Esophagus muscularis mucosa (tissue), 4 donors: Measurements from ENCODE around the gene APPL2. TPM values are rescaled to one million over a fixed set of nuclear protein-coding genes. Genes with fewer than 3 reads are reported as not detected.

Source experiments
- DNase-seq: peaks from one replicate; pipeline ENCODE4 v3.0.0-alpha.2; 2017; ENCODE audit errors: extremely low spot score
- H3K27ac ChIP-seq, 4 donors: fragments of 200-600 bp; sonication (generic); replicated peaks in 1 of 4; 1 replicate in 3 of 4; 2 replicates in 1 of 4; pipeline ENCODE4 v1.5.1; 2016 to 2019; ENCODE audit warnings: mild to moderate bottlenecking in 1 of 4
- H3K27me3 ChIP-seq, 4 donors: fragments of 200-600 bp; sonication (generic); one replicate each; pipeline versions ENCODE4 v1.5.1 to v1.6.0; 2016 to 2019
- H3K36me3 ChIP-seq, 4 donors: fragments of 200-600 bp; sonication (generic); one replicate each; pipeline ENCODE4 v1.5.1; 2016 to 2019
- H3K4me1 ChIP-seq, 4 donors: fragments of 200-600 bp; sonication (generic); one replicate each; pipeline ENCODE4 v1.5.1; 2016 to 2019
- H3K4me3 ChIP-seq, 4 donors: fragments of 200-600 bp; sonication (generic); 1 replicate in 2 of 4; 2 replicates in 2 of 4; pipeline ENCODE4 v1.5.1; 2016 to 2019; ENCODE audit warnings: mild to moderate bottlenecking in 4 of 4, moderate library complexity in 1 of 4
- H3K9me3 ChIP-seq, 4 donors: fragments of 200-600 bp; sonication (generic); 1 replicate in 3 of 4; 2 replicates in 1 of 4; pipeline ENCODE4 v1.5.1; 2016 to 2019
- EP300 ChIP-seq: sonication (generic); formaldehyde crosslinking; IDR thresholded peaks from one replicate; pipeline ENCODE4 v1.6.1; 2017; ENCODE audit warnings: antibody characterized with exemption
- POLR2A ChIP-seq: fragments of 450-650 bp; IDR thresholded peaks from one replicate; pipeline ENCODE4 v1.6.1; 2017; ENCODE audit warnings: antibody characterized with exemption, moderate library complexity, mild to moderate bottlenecking, low read depth
- POLR2AphosphoS5 ChIP-seq, 2 donors: sonication (generic); formaldehyde crosslinking; IDR thresholded peaks; one replicate each; pipeline ENCODE4 v1.6.1; 2017; ENCODE audit warnings: antibody characterized with exemption in 2 of 2
- WGBS: methylation state at CpG from one replicate; pipeline ENCODE4 v1.1.5; 2018; 5-methylcytosine and 5-hydroxymethylcytosine counted together
- intact Hi-C: fragments of 100-400 bp; cut with DNase I; formaldehyde crosslinking; loops from one replicate; pipeline ENCODE4 v1.15.1; 2023
- total RNA-seq, 4 donors: library from RNA; depleted of rRNA; stranded (reverse); fragments of >200 nt; gene quantifications; one replicate each; pipeline versions ENCODE4 v1.1.0 to v1.2.1, GENCODE V29; 2016
- TF ChIP-seq, protein P1 (sequence below), 3 experiments: fragments of 200-600 bp in 2 of 3; fragments of 450-650 bp in 1 of 3; sonication (generic) in 2 of 3; IDR thresholded peaks; one replicate each; pipeline ENCODE4 v1.5.1; 2017 to 2019; ENCODE audit warnings: antibody characterized with exemption in 3 of 3, mild to moderate bottlenecking in 2 of 3, moderate library complexity in 1 of 3

The APPL2 gene
- total RNA-seq, 4 donors from 2014 or later: 16.6 to 30.0 (median 23.3) TPM

DNA sequence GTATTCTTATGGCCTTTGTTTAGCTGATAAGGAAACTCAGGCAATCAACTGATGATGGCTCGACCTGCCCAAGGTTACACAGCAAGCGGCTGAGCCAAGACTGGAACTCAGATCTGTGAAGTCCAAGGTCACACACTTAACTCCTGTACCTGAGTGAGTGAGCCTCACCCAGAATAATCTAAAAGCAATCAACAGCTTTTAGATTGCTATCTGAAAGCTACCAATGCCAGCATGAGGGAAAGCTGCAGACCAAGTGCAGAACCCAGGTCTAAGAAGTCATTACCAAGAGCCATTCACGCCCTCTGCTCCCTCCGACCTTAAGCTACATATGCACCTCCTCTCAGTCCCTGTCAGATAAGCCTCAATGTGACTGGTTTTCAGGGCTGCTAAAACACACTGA lies 12.1 kb downstream of the APPL2 start:
- Histone ChIP-seq H3K27me3 (no peaks in the 10 kb centered on the region), H3K4me1 (peaks cover 41 to 71% (median 60%) of the 10 kb centered on the region in 4 donors), H3K36me3 (peaks cover 4 to 50% (median 38%) of the 10 kb centered on the region in 4 donors), H3K4me3 (no peak overlapping the region), H3K27ac (no peak overlapping the region), H3K9me3 (no peaks in the 10 kb centered on the region)
- 89% methylated on average over 4 of the region's 4 CpGs for WGBS
- TF ChIP-seq, protein P1, sequence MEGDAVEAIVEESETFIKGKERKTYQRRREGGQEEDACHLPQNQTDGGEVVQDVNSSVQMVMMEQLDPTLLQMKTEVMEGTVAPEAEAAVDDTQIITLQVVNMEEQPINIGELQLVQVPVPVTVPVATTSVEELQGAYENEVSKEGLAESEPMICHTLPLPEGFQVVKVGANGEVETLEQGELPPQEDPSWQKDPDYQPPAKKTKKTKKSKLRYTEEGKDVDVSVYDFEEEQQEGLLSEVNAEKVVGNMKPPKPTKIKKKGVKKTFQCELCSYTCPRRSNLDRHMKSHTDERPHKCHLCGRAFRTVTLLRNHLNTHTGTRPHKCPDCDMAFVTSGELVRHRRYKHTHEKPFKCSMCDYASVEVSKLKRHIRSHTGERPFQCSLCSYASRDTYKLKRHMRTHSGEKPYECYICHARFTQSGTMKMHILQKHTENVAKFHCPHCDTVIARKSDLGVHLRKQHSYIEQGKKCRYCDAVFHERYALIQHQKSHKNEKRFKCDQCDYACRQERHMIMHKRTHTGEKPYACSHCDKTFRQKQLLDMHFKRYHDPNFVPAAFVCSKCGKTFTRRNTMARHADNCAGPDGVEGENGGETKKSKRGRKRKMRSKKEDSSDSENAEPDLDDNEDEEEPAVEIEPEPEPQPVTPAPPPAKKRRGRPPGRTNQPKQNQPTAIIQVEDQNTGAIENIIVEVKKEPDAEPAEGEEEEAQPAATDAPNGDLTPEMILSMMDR (IDR thresholded peaks at IDR 0.05): no peak
- TF ChIP-seq POLR2A (no peak), POLR2AphosphoS5 (IDR thresholded peaks at IDR 0.05) (no peak), EP300 (no peak)
- intact Hi-C loops: no loop called here
- DNase-seq: no peak

DNA sequence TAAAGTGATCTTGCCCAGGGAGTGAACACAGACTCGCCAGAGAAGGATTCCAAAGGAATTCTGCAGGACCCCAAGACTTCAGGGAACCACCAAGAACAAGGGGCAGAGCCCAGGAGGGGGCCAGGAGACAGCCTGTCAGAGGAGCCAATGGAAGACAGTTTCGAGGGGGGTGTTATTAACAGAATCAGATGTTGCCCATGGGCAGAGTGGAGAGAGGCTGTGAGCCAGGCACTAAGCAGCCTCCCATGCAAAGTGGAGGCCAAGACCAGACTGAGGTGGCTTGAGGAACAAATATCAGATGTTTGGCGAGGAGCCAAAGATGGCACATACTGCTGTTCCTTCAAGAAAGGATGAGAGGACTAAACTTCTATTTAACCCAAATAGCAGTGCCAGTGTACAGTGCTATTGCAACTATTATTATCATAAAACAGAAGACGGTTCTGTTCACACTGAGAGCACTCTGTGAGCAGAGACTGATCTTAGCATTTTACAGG lies 12.6 kb downstream of the APPL2 start:
- DNase-seq: no peak
- no peak overlapping the region for H3K4me3 ChIP-seq
- no peak overlapping the region for H3K27ac ChIP-seq
- 90% methylated on average over 4 of the region's 4 CpGs for WGBS
- peaks cover 43 to 75% (median 63%) of the 10 kb centered on the region in 4 donors for H3K4me1 ChIP-seq
- no peaks in the 10 kb centered on the region for H3K9me3 ChIP-seq
- peaks cover 0 to 47% (median 34%) of the 10 kb centered on the region in 4 donors for H3K36me3 ChIP-seq
- intact Hi-C loops: no loop called here
- TF ChIP-seq POLR2AphosphoS5 (IDR thresholded peaks at IDR 0.05): no peak
- TF ChIP-seq, protein P1 (IDR thresholded peaks at IDR 0.05): no peak
- TF ChIP-seq POLR2A: no peak
- no peak for TF ChIP-seq EP300
- no peaks in the 10 kb centered on the region for H3K27me3 ChIP-seq

DNA sequence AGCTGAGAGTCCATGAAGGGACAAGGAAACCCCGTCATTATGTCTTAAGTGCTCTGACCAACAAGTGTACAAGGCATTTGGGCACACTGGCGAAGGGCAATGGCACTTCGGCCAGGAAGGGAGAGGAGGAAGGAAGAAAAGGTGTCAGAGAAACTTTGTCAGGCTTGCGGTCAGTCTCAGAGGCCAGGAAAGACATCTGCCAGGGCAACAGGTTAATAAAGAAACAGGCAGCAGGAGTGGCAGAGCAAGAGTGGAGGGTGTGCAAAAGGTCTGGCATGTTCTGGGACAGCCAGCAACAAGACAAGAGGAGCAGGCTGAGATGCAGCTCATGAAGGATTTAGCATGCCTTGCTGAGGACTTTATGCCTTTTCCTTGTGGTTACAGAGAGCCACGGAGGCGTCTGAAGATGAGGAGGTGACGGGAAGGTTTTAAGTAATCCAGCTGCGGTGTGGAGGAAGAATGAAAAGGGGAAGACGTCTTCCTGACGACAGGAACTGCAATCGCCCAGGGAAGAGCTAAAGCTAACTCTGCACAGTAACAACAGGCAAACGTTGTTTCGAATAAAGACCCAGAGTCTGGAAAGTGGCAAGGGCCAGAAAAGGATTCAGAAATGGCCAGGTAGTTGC lies 13.1 kb downstream of the APPL2 start:
- no peaks in the 10 kb centered on the region for H3K27me3 ChIP-seq
- H3K36me3 ChIP-seq: peaks cover 0 to 47% (median 32%) of the 10 kb centered on the region in 4 donors
- no peak overlapping the region for H3K4me3 ChIP-seq
- 71% methylated on average over 13 of the region's 13 CpGs for WGBS
- TF ChIP-seq, protein P1 (IDR thresholded peaks at IDR 0.05): no peak
- no peak for TF ChIP-seq POLR2AphosphoS5 (IDR thresholded peaks at IDR 0.05)
- TF ChIP-seq EP300: no peak
- no peak for TF ChIP-seq POLR2A
- H3K27ac ChIP-seq: no peak overlapping the region
- no peak for DNase-seq
- H3K9me3 ChIP-seq: no peaks in the 10 kb centered on the region
- intact Hi-C loops: no loop called here
- H3K4me1 ChIP-seq: peaks cover 43 to 81% (median 63%) of the 10 kb centered on the region in 4 donors

DNA sequence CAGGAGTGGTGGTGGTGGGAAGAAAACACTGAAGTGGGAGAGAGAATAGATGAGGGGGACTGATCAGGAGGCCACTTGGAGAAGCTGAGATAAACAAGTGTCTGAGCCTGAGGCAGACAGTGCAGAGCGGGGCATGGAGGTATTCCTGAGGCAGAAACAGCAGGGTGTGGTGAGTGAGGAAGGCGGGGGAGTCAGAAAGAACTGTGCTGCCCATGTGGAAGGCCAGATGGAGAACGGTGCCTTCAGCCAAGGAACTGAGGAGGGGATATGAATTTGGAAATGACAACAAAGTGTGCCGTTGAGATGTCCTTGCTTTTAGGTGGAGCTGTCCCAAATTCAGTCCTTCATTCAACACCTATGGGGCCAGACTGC lies 13.7 kb downstream of the APPL2 start:
- H3K27me3 ChIP-seq: no peaks in the 10 kb centered on the region
- H3K36me3 ChIP-seq: peaks cover 1 to 47% (median 32%) of the 10 kb centered on the region in 4 donors
- intact Hi-C loops: no loop called here
- no peak for DNase-seq
- no peak overlapping the region for H3K4me3 ChIP-seq
- TF ChIP-seq, protein P1 (IDR thresholded peaks at IDR 0.05): no peak
- TF ChIP-seq POLR2AphosphoS5 (IDR thresholded peaks at IDR 0.05): no peak
- TF ChIP-seq EP300: no peak
- no peak for TF ChIP-seq POLR2A
- no peak overlapping the region for H3K27ac ChIP-seq
- H3K9me3 ChIP-seq: no peaks in the 10 kb centered on the region
- peaks cover 43 to 84% (median 61%) of the 10 kb centered on the region in 4 donors for H3K4me1 ChIP-seq
- WGBS: 60% methylated on average over 4 of the region's 4 CpGs
